GM21737 (cell line): ENCODE results near the gene MYH1.
"Not testable (repeated sequence)": the region's sequence is repeated elsewhere in the genome, so short reads cannot be mapped to it uniquely, and the experiment has no call there.

Experiments used
- ATAC-seq: cut with Tn5 transposase; IDR thresholded peaks from one replicate; pipeline ENCODE4 v1.9.1; 2021; ENCODE audit warnings: mild to moderate bottlenecking, moderate library complexity; ENCODE audit not compliant: unreplicated experiment

The MYH1 gene

GRCh38 chr17:10518271-10519037, at the start of gene MYH1:
TSS of gene MYH1 (minus strand) at chr17:10518542. CDS start at chr17:10516642, 1,900 bp downstream.
- no peak for ATAC-seq

DNA sequence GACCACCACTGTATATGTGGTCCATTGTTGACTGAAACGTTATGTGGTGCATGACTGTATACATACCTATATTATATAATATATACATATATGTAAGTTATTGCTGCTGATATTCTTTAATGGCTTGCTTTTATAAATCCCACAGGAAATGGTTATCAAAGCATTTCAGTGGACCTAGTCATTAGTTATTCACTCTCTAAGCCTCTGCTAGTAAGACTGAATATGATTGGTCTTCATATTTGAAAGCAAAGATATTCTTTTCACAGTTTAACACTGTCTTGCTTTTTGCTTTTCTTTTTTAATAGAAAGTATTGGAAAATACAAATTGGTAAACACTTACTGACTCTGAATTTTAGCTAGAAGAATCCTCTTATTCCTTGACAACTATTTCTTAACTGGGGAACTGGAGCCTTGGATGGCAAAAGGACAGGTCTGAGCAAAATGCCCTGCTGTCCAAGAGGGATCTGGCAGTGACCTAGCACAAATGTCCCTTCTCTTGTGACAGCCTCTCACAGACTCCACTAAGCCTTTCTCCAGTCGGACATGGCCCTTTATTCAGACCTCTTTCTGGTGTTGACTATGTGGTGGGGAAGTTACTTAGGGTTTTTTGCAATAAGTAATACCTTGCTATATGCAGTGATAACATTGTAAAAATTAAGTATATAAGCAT, 45.8 kb upstream of the MYH1 start:
- ATAC-seq, result no peak

DNA sequence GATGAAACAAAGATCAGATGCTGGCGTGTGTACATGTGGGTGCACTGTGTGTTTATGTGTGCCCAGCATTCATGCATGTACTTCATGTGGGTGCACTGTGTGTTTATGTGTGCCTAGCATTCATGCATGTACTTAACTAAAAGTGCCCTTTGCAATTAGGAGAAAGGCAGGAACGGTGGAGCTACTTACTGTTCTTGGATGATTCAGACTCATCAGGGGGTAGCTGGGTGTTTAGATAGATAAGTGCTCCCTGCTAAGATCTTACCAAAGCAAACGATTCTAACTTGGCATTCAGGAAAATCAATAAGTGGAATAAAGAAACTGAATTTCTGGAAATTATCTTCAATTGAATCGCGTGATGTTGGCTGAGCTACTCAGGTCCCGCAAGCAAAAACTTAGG, 39.7 kb upstream of the MYH1 start:
- no peak for ATAC-seq

GRCh38 chr17:10557422-10557821, 39.1 kb upstream of the MYH1 start:
- ATAC-seq, result no peak

GRCh38 chr17:10556301-10557005, 38.1 kb upstream of the MYH1 start:
- no peak for ATAC-seq

DNA sequence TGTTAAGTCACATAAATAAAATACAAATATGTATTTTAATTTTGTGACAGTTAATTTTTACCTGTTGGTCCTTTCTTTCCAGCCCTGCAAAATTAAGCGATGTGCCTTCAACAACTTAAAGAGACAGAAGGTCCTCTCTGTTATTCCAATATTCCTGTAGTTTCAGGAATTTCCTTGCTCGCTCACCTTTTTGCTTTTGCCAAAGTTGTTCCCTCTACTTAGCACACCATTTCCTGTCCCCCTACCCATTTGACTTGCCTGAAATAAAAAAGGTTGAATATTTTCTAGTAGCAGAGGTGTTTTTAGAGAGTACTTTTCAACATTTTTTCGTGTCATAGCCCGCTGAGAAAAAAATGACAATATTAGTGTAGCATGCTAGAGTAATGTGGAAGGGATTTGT, 31.7 kb upstream of the MYH1 start:
- ATAC-seq, result no peak

- no peak for ATAC-seq
These were observed 30.9 kb upstream of the MYH1 start, which contains the start of gene MYH2 for GRCh38 chr17:10549096-10549842. TSS of gene MYH2 (minus strand) at chr17:10549658. CDS start at chr17:10547920, 1,738 bp downstream.

GRCh38 chr17:10547351-10547750, 29.0 kb upstream of the MYH1 start:
- ATAC-seq, result no peak

- not testable (repeated sequence) for ATAC-seq
These were observed 25.1 kb upstream of the MYH1 start for GRCh38 chr17:10543486-10543885.

DNA sequence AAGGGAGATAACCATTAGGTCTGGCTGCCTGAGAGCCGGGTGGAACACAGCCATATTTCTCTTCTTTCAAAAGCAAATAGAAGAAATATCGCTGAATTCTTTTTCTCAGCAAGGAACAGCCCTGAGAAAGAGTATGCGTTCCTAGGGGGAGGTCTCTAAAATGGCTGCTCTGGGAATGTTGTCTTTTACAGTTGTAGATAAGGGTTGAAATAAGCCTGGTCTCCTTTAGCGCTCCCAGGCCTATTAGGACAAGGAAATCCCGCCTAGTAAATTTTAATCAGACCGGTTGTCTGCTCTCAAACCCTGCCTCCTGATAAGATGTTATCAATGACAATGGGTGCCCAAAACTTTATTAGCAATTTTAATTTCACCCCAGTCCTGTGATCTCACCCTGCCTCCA, 22.8 kb upstream of the MYH1 start:
- ATAC-seq, result not testable (repeated sequence)

GRCh38 chr17:10532026-10532425, 13.7 kb upstream of the MYH1 start:
- ATAC-seq, result no peak

GRCh38 chr17:10527419-10527818, 9.1 kb upstream of the MYH1 start:
- ATAC-seq, result no peak

DNA sequence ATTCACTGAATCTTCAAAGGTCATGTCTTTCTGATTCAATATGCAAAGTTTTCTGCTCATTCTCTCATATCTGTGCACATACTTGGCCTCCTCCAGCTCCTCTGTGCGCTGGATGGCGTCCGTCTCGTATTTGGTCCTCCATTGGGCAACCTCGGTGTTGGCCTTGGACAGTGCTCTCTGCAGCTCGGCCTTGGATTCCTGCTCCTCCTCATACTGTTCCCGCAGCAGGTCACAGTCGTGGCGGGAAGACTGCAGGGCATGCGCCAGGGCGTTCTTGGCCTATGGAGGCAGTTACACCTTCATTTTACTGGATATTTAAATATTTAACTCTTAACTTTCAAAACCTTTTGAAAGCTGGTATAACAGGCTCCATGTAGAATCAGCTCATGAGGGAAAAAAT, 8.2 kb upstream of the MYH1 start:
- ATAC-seq, result no peak

DNA sequence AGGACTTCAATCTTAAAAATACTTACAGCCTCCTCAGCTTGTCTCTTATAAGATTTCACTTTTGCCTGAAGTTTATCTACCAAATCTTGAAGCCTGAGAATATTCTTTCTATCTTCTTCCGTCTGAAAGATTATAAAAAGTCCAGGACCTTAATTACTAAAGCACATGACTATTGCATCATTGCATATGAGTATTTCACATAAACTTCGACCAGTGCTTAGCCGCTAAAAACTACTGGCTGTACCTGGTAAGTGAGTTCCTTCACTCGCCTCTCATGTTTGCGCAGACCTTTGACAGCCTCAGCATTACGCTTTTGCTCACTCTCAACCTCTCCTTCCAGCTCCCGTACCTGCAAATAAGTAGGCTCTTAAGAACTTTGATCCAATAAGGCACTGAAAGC, 4.7 kb upstream of the MYH1 start:
- ATAC-seq, result no peak

GRCh38 chr17:10521949-10522348, 3.6 kb upstream of the MYH1 start:
- ATAC-seq, result no peak

DNA sequence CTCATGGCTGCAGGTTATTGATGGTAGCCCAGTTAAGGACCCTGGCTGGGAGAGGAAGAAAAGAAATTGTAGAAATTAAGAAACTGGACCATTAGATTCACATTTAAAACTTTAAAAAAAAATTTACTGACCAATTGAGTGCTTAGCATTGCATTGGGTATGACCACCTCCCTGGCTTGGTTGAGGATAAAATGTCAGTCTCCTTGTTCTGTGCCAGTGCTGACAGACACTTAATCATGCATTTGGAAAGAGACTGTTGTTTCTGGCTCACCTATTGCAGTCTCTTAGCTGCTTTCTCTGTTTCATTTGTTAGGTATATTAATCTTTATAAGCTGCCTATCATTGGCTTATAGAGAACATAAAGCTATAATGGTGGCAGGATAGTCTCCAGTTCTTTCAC, 1.7 kb downstream of the MYH1 start:
- no peak for ATAC-seq

DNA sequence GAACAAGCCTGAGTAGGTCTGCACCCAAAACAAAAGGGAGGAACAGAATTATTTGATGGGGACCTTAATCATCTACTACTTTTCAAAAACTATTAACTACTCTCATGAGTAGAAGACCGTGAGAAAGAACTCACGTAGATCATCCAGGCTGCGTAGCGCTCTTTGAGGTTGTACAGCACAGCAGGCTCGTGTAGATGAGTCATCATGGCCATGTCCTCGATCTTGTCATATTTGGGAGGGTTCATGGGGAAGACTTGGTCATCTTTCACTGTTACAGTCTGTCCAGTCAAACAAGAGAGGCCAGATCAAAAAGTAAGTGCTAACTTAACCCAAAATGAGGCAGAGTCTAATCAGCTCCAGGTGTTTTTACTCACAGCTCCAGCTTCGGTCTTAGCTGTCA, 2.3 kb downstream of the MYH1 start:
- ATAC-seq, result no peak

GRCh38 chr17:10513299-10514067, 4.9 kb downstream of the MYH1 start:
- ATAC-seq, result no peak

DNA sequence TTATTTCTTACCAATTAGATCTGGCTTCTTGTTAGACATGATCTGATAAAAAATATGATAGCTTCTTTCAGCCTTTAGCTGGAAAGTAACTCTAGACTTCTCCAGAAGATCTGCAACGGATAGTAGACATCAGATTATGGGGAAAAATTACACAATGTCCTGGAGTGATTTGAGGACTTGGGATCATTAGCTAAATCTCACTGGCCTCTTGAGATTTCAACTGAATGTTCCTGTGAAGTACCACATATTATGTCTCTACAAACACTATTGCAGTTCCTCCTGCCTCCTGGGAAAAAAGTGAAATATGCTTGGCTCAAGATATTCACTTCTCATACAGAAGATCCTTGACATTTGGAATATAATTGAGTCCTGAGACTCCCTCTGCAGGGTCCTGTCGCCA, 5.5 kb downstream of the MYH1 start:
- no peak for ATAC-seq

DNA sequence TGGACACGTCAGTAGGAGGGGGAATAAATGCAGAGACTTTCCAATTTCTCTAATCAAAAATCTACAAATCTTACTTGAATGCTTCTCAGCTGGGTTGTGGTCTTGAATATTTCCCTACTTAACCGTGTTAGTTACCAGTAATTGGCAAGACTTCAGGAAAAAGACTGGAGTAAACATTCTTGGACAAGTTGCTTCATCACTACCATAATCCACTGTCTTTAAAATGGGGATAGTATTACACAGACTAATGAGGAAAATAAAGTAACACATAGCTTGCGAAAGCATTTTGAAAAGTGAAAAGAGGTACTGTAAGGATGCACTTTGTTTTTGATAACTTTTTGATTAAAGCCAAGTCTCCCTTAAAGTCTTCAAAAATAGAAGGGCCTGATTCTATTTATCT, 18.4 kb downstream of the MYH1 start:
- ATAC-seq, result no peak
